ENCODE measurements around the gene RASSF1. TPM values are rescaled to one million over a fixed set of nuclear protein-coding genes. Genes with fewer than 3 reads are reported as not detected.
A peak's percentile ranks its signal among the peaks of the same experiment; 100 is the strongest.

Gene RASSF1
- total RNA-seq, 1 experiment from 2014 or later, result 20.0 TPM

- Histone ChIP-seq H3K27me3 (ENCODE audit: low read length) (no peaks in the 10 kb centered on the region), H3K4me3 (ENCODE audit: low read length) (peak within 1 kb of the TSS; percentile 94), H3F3A (ENCODE audit: low read length, unreplicated experiment) (no peaks in the 10 kb centered on the region), H3K36me3 (ENCODE audit: low read depth, low read length) (no peaks in the 10 kb centered on the region), H3K9me3 (ENCODE audit: low read length) (no peaks in the 10 kb centered on the region), H3K4me1 (ENCODE audit: insufficient read depth, low read length) (peaks cover 20% of the 10 kb centered on the region), H4K20me1 (ENCODE audit: low read length) (no peaks in the 10 kb centered on the region), H3K79me2 (ENCODE audit: low read length) (peaks cover 14% of the 10 kb centered on the region), H2AFZ (ENCODE audit: low read length) (peak within 1 kb of the TSS; percentile 86), H3K27ac (ENCODE audit: low read length) (peak within 1 kb of the TSS; percentile 90), H3K4me2 (ENCODE audit: low read length) (peak within 1 kb of the TSS; percentile 98), H3K9ac (ENCODE audit: low read length) (peak within 1 kb of the TSS; percentile 93), H3K9me2 (replicated peaks; ENCODE audit: low read length) (no peaks in the 10 kb centered on the region)
- ChIA-PET POLR2A (ENCODE audit: unreplicated experiment) (interaction anchor here (0.6 to 1.8 kb wide), 4 partner anchors 10 to 52 kb away, joined by 3 to 12 read pairs (median 6); partner anchors contain the start of genes CYB561D2 and NPRL2), CTCF (interaction anchor here (0.7 to 1.6 kb wide), 4 partner anchors 23 to 52 kb away, joined by 4 to 7 read pairs (median 6); no protein-coding TSS in a partner anchor)
- TF ChIP-seq EZH2phosphoT487 (IDR thresholded peaks at IDR 0.05; ENCODE audit: borderline replicate concordance, low read length), result no peak
- peak; percentile 36; the same call in 1 of the 2 replicates for TF ChIP-seq CTCF (conservative IDR thresholded peaks at IDR 0.05; ENCODE audit: low read depth, low read length)
- intact Hi-C loops (cut with micrococcal nuclease), result loop anchor here (1.0 to 2.0 kb wide), 3 partner anchors 18 to 64 kb away; no protein-coding TSS in a partner anchor
- TSS peak; percentile 71 for BruUV-seq (replicated peaks)
- ATAC-seq, result peak; percentile 86
- DNase-seq, result peak; percentile 99
These were observed 41.6 kb downstream of the RASSF1 start, which contains the start of the genes HYAL3 and NAA80 for GRCh38 chr3:50298836-50299637. Gene HYAL3, minus strand, starts transcription at chr3:50299405. Its CDS starts 3,803 bp downstream, at chr3:50295602. Gene NAA80, minus strand, starts transcription at chr3:50299405. Its CDS starts 1,942 bp downstream, at chr3:50297463.

- no peak overlapping the region for H2AFZ ChIP-seq (ENCODE audit: low read length)
- ChIA-PET POLR2A (ENCODE audit: unreplicated experiment) (interaction anchor here (1.8 kb wide), 1 partner anchor 39 kb away, joined by 9 read pairs; no protein-coding TSS in a partner anchor), CTCF (interaction anchor here (0.7 to 1.6 kb wide), 2 partner anchors 23 to 26 kb away, joined by 3 to 7 read pairs; no protein-coding TSS in a partner anchor)
- no peaks in the 10 kb centered on the region for H3K36me3 ChIP-seq (ENCODE audit: low read depth, low read length)
- no peaks in the 10 kb centered on the region for H3K9me2 ChIP-seq (replicated peaks; ENCODE audit: low read length)
- TF ChIP-seq CTCF (conservative IDR thresholded peaks at IDR 0.05; ENCODE audit: low read depth, low read length) (peak; percentile 6; the same call in 1 of the 2 replicates), EZH2phosphoT487 (IDR thresholded peaks at IDR 0.05; ENCODE audit: borderline replicate concordance, low read length) (no peak)
- peaks cover 14% of the 10 kb centered on the region for H3K79me2 ChIP-seq (ENCODE audit: low read length)
- ATAC-seq, result no peak
- H3K9ac ChIP-seq (ENCODE audit: low read length), result peak overlapping the region; percentile 93
- H3K27me3 ChIP-seq (ENCODE audit: low read length), result no peaks in the 10 kb centered on the region
- H3K4me3 ChIP-seq (ENCODE audit: low read length), result peak overlapping the region; percentile 94
- H3K9me3 ChIP-seq (ENCODE audit: low read length), result no peaks in the 10 kb centered on the region
- intact Hi-C loops (cut with micrococcal nuclease), result loop anchor here (2.0 kb wide), 1 partner anchor 63 kb away; no protein-coding TSS in a partner anchor
- H3F3A ChIP-seq (ENCODE audit: low read length, unreplicated experiment), result no peaks in the 10 kb centered on the region
- peaks cover 20% of the 10 kb centered on the region for H3K4me1 ChIP-seq (ENCODE audit: insufficient read depth, low read length)
- DNase-seq, result no peak
- peak overlapping the region; percentile 76 for H3K27ac ChIP-seq (ENCODE audit: low read length)
- no peaks in the 10 kb centered on the region for H4K20me1 ChIP-seq (ENCODE audit: low read length)
- BruUV-seq (replicated peaks), result no TSS peak
- H3K4me2 ChIP-seq (ENCODE audit: low read length), result peak overlapping the region; percentile 98
These were observed 42.5 kb downstream of the RASSF1 start for GRCh38 chr3:50297896-50298725.

Data from PC-3 (cell line).